HG02870 (cell line): ENCODE data around the gene CCT3.

Experiments used
- ATAC-seq: cut with Tn5 transposase; IDR thresholded peaks from one replicate; pipeline ENCODE4 v1.9.1; 2021; ENCODE audit warnings: mild to moderate bottlenecking, moderate library complexity; ENCODE audit not compliant: unreplicated experiment

Gene CCT3

DNA sequence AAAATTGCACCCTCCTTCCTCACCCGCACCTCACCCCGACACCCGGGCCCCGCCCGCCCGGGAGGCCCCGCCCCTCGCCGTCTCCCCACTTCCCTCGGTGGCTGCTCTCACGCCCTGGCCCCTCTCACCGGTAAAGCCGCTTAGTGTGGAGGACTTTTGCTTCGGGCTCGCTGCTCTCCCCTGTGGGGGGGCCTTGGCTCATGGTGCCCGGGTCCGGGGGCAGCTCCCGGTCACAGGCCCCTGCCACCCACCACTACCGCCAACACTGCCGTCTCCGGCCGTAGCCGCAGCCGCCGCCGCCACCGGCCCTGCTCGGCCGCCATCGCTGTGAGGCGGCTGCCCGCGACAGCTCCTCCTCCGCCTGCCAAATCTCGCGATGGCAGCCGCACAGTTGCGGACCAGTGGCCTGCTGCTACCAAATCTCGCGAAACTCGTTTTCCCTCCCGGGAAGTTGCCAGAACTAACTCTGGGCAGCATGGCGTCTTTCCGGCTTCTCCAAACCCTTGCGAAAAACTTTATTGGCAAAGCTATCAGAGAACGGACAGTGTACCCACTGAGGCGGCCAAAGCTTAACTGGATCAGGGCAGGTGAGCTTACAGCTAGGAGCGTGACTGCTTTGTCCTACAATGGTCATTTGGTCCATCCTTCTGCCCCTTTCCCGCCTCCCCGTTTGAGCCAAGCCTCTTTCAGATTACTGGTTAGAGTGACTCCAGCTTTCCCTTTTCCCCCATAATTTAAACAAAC is 55.4 kb downstream of the CCT3 start, which contains the start of gene SMG5:
TSS of gene SMG5 (minus strand) at position 347 of the 744 bp plus-strand sequence. CDS start at position 202, 145 bp downstream.
- peak; percentile 73 for ATAC-seq

DNA sequence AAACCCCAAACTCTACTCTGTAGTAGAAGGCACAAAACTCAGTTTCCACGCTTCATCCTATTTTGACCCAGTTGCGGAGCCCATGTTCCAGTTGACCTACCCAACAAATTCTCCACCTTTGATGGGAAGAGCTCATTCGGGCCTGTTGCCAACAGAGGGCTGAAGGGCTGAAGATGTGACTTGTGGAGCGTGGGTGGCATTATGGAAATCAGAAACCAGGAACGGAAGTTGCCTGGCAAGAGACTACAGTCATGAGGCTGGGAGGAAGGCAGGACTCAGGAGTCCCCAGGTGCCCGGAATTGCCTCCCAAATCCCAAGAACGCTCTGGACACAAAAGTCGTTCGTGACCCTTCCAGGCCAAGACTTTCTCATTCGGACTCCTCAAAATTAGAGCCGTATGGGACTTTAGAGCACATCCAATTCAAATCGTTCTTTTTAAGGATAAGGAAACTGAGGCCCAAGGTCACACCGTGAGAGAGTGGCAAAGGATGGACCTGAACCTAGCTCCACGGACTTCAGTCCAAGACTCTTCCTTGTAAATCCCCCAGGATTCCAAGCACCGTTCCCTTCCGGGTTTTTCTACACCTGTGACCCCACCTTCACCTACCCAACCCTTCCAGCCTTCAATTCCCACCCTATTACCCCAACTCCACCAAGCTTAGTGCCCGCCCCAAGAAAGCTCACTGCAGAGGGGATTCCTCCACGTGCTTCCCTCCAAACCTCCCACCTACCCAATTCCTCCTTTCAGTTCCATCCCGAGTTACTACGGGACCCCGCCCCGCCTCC is 56.2 kb downstream of the CCT3 start:
- ATAC-seq, result no peak

- ATAC-seq, result no peak
Observed at GRCh38 chr1:156281281-156281680, 56.8 kb downstream of the CCT3 start.

DNA sequence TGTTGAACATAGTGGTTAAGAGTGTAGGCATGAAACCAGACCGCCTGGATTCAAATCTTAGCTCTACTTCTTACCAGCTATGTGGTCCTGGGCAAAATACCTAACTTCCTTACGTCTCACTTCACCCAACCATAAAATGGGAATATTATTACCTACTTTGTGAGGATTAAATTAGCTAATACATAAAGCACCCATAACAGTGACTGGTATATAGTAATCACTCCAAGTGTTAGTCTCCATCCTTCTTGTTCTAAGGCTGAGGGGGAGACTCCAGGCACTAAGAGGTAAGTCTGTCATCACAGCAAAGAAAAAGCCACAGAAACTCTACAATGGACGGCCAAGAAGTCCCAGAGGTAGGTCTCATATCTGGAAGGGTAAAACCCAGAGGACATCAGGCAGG is 58.3 kb downstream of the CCT3 start:
- no peak for ATAC-seq

GRCh38 chr1:156276966-156277381 is 61.1 kb downstream of the CCT3 start:
- no peak for ATAC-seq

DNA sequence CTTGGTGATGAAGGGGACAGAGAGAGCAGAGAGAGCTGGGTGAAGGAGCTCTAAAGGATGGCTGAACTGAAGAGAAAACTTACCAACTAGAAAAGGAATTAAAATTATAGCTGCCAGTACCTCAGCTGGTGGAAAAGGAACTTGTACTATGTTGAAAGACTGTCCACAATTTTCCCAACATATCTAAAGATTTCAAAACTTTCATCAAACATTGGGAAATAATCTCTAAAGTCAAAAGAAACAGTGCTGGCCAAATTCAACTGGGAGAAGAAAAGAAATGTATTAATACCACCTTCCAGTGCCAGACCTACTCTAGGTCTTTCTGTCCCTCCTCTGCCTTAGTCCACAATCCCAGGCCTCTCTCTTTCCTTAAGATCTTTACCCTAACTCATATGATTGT is 61.6 kb downstream of the CCT3 start:
- no peak for ATAC-seq

DNA sequence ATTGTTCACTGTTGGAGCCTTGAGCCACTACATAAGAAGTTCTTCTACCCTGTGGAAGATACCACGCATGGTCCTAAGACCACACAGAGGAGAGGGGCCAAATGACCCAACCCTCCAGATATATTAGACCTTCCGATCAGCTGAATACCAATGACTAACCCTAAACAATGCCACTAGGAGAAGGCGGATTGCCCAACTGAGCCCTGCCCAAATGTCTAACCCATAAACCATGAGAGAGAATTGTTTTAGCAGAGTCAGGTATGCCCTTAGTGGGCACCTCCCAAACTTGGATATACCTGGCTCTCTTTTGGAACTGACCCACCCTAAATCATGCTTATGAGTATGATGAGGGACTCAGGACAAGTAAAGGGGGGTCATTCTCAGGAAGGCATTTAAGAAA is 67.8 kb downstream of the CCT3 start:
- ATAC-seq, result no peak

GRCh38 chr1:156268336-156268735 is 69.8 kb downstream of the CCT3 start:
- ATAC-seq, result no peak

DNA sequence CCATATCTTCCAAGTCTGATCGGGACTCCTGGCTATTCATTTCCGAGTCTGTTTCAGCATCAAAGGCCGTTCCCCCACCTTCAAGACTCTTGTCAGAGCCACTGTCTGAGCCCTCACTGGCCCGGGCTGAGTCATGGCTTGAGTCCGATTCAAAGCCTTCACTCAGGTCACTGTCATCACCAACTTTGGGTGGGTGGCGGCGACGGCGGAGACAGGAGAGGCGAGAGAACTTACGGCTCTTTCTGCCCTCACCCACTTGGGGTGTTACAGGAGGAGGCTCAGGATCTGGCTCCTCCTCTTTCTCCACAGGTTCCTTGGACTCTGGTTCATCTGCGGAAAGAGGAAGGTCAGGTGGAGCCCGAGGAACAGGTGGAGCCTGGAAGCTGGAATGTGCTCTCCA is 72.0 kb downstream of the CCT3 start:
- no peak for ATAC-seq

GRCh38 chr1:156263288-156263655 is 74.8 kb downstream of the CCT3 start:
- no peak for ATAC-seq

DNA sequence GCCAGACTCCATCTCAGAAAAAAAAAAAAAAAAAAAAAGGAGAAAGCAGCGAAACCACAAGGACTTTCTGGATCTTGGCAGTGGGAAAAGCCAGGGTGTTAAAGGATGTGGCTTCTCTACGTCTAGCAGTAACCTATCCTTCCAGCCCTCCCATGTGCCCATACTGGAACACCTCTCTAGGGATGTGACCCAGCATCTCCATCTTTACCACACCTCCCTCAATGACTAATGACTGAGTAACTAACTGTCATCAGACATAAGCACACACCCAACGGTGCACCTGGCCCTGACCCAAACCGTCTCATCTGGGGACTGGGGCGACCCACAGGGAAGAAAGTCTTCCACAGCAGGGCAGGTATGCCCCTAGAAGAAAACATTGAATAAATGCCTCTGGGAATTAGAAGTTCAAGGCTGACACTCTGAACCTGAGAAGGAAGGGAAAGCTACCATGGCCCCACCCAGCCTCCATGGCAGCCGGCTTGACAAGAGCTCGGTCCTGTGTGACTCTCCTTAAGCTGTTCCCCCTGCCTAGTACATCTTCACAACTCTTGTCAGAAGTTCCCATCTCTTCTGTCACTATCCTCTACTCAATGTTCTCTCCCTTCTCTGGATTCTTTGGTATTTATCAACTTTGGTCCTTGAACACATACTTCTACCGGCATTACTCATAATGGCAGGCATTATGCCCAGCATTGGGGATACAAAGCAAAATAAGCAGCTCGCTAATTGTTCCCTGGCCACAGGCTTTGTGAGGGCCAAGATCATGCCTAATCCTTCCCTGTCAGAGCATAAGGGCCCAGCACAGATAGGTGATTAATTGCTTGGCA is 75.4 kb downstream of the CCT3 start:
- ATAC-seq, result no peak

GRCh38 chr1:156260896-156261295 is 77.2 kb downstream of the CCT3 start:
- no peak for ATAC-seq

DNA sequence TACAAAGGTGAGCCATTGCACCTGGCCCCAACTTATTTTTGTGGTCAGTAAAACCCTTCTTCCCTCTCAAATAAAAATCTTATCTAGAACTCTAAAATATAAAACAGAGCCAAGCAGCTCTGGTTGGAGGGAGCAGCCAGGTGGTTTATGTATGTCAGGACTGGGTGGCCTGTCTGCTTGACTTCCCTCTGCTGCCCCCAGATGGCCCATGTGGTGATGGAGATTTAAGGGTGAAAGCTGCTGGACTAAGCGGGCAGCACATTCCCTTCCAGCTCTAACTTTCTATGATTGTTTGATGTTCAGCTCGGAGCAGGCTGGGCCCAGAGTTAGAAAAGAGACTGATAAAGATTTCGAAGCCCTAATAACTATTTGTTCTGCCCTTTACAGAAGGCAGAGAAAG is 78.3 kb downstream of the CCT3 start:
- no peak for ATAC-seq
